NOMO-1 (cell line): ENCODE data around the gene RBM26.
"Not testable (repeated sequence)": the region's sequence is repeated elsewhere in the genome, so short reads cannot be mapped to it uniquely, and the experiment has no call there.

Experiments used
- DNase-seq, 2 experiments: peaks; one replicate each; lab custom pipeline; 2025; ENCODE audit not compliant: unreplicated experiment in 2 of 2; lab: John Stamatoyannopoulos, UW

RBM26 gene

GRCh38 chr13:79392882-79393563 is 13.0 kb downstream of the RBM26 start:
- peak in 1 of 2 experiments; percentile 18 for DNase-seq

- peak; percentile 30 to 81 for DNase-seq
Observed at GRCh38 chr13:79389026-79389425, 17.0 kb downstream of the RBM26 start.

DNA sequence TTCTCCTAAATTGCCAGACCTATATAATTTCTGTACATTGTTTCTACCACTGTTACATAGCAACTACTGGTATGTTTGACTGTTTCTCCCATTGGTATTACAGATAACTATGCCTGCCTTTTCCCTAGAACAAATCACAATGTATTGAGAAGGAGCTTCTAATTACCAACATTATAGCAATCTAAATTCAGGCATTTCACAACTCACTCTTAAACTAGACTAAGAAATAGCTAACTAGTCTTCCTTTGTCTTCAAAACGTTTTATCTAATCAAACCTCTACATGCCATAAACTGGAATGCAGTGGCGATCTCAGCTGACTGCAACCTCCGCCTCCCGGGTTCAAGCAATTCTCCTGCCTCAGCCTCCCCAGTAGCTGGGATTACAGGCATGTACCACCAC is 18.2 kb downstream of the RBM26 start:
- no peak for DNase-seq

- DNase-seq: no peak
Observed at GRCh38 chr13:79386125-79386826, 19.8 kb downstream of the RBM26 start.

- DNase-seq: peak; percentile 43 to 62
Observed at GRCh38 chr13:79385694-79386093, 20.4 kb downstream of the RBM26 start.

DNA sequence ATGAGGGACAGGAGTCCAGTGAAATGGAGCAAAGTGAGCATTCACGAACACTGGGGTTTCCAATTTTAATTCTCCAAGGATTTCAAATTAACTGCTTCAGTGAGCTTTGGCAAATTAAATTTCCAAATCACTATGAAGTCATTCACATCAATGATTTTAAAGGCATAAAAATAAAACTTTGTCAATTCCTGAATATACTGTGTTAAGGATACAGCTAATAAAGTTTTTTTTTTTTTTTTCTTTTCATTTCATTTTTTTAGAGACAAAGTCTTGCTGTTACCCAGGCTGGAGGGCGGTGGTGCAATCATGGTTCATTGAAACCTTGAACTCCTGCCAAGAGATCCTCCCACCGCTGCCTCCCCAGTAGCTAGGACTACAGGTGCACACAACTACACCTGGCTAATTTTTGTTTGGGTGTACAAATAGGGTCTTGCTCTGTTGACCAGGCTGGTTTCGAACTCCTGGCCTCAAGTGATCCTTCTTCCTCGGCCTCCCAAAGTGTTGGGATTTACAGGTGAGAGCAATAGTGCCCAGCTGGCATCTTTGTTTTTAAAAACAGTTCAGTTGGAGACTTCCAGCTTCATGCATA is 21.9 kb downstream of the RBM26 start:
- DNase-seq: no peak

GRCh38 chr13:79382545-79383275 is 23.3 kb downstream of the RBM26 start:
- DNase-seq: peak; percentile 43 to 80

DNA sequence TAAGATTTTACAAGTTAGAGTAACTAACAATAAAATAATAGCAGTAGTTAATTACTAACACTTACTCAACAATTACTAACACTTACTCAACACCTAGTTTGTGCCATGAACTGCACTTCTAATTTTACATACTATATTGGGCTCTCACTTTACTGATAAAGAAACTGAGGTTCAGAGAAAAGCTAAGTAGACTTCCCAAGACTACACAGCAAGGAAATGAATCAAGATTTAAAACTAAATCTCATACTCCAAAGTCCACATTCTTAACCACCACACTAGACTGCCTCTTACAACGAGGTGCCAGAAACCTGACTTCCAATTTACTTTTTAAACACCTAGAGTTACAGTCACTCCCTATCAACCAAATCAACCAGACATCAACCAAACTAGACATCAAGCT is 25.1 kb downstream of the RBM26 start:
- no peak for DNase-seq

- no peak for DNase-seq
Observed at GRCh38 chr13:79379274-79379673, 26.8 kb downstream of the RBM26 start.

- DNase-seq: no peak
Observed at GRCh38 chr13:79376843-79377242, 29.2 kb downstream of the RBM26 start.

DNA sequence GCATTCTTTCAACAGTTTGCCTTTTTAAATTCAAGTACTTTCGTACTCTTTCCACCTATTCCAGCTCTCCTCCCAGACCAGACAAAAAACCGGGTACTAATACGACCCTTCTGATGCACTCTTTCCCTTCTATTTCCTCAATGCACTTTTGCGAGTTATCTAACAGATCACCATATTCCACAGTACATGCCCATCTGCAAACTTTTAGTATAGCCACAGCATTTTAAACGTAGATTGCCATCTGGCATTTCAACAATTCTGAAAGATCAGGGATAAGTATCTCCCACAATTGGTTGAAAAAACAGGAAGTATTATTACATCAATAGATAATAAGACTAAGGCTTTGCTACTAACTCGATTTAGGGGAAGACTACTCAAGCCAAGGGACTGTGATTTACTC is 31.5 kb downstream of the RBM26 start:
- no peak for DNase-seq

DNA sequence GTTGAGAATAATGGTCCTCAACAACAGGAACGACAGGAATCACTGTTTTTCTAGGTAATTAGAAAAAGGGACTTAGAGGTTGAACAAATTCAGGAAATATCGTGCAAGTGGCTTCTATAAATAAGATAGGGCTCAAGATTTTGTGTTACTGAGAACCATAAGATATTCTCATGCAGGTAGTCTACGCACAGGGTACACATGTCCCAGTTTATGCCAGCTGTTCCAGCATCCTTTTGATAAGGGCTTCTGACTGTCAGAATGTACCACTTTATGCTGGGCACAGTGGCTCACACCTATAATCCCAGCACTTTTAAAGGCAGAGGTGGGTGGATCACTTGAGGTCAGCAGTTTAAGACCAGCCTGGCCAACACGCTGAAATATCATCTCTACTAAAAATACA is 32.1 kb downstream of the RBM26 start:
- no peak for DNase-seq

GRCh38 chr13:79369226-79369625 is 36.8 kb downstream of the RBM26 start:
- DNase-seq: no peak

DNA sequence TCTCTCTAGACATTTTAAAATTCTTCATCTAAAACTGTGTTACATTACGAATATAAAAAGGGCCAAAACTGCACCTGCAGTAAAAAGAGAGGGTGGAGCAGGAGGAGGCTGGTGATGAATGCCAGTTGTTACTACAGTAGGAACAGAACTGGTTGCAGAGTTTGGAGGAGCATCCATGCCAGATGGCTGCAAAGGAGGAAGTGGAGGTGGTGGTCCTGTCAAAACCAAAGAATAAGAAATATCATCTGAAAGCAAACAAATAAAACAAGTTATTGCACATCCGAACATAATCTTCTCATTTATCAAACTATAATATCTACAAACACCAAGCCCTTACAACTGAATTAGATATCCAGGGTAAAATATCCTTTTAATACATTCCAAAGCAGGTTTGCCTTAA is 40.1 kb downstream of the RBM26 start:
- no peak for DNase-seq

GRCh38 chr13:79361299-79361698 is 44.8 kb downstream of the RBM26 start:
- DNase-seq: no peak

DNA sequence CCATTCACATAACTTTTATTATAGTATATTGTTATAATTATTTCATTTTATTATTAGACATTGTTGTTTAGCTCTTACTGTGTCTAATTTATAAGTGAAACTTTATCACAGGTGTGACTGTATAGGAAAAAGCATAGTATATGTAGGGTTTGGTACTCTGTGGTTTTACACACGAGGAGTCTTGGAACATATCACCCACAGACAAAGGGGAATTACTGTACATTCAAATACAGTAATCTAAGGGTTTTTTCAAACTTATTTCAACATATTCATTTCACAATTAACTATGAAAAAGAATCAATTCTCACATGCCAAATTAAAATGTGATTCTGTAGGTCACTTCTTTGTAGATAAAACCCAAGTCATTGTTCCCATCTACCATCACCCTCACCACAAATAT is 46.0 kb downstream of the RBM26 start:
- DNase-seq: no peak

GRCh38 chr13:79359064-79359463 is 47.0 kb downstream of the RBM26 start:
- no peak for DNase-seq

DNA sequence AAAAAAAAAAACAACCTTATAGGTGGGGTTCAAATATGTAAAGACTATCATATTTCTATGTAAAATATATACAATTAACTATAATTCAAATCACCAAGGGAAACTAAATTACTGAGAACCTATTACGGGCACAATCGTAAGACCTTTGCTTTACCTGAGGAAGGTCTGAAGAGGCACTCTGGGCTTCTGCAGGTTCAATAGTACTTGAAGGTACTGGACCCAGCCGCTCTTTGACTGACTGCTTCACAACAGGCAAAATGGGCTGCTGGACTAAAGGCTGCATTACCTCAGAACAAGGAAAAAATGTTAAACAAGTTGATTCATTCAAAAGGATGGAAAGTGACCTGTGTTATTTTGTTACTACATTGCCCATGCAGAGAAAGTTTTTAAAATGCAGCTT is 51.8 kb downstream of the RBM26 start:
- DNase-seq: no peak

DNA sequence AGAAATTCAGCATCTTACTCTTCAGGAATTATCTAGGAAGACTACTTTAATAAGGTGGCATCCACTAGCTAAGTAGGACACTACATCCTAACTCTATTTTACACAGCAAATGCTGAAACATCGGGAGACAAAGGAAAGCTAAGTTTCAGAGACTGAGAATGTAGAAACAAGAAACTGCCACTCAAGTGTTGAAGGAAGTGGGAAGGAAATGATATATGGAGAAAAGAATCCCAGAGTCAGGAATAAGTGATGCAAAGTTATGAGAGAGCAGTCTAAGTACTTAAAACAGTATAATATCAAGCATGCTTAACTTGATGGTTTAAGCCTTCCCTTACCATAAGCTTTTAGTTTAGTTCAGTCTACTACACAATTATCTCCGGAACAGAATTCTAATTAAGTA is 52.4 kb downstream of the RBM26 start:
- no peak for DNase-seq

DNA sequence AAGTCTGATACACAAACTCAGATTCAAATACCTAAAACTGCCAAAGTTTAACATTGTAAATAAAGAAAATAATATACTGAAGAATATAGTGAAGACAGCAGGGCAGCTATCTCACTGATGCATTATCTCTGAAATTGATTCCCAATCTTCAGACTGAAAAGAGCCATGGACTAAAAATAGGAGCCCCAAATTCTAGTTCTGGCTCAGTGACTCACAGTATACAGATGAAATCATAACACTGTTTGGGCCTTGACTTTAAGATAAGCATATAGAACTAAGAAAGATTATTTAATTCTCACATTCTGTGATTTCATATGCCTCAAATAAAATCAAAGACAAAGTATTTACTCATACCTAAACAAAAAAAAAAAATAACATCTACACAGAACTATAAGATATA is 53.9 kb downstream of the RBM26 start:
- no peak for DNase-seq

GRCh38 chr13:79349608-79350007 is 56.4 kb downstream of the RBM26 start:
- not testable (repeated sequence) for DNase-seq
